Measurements from ENCODE around the gene TAS1R1.
A peak's percentile ranks its signal among the peaks of the same experiment; 100 is the strongest.
"Not testable (repeated sequence)": the region's sequence is repeated elsewhere in the genome, so short reads cannot be mapped to it uniquely, and the experiment has no call there.

The TAS1R1 gene

DNA sequence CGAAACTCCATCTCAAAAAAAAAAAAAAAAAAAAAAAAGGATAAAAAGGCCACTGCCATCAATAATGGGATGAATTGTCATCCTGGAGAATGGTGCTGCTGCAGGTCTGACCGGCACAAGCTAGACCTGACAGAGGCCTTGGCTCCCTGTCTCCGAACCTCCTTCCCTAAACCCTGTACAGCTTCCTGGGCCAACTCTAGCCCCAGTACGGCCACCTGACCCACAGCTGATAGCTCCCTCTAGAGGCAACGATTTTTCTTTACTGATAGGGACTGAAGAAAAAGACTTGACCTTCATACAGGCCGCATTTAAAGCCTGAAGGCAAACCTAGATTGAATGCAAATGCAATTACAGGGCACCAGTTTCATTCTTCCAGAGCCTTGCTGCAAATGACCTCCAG is 31.5 kb upstream of the TAS1R1 start:
- no peak for DNase-seq

DNA sequence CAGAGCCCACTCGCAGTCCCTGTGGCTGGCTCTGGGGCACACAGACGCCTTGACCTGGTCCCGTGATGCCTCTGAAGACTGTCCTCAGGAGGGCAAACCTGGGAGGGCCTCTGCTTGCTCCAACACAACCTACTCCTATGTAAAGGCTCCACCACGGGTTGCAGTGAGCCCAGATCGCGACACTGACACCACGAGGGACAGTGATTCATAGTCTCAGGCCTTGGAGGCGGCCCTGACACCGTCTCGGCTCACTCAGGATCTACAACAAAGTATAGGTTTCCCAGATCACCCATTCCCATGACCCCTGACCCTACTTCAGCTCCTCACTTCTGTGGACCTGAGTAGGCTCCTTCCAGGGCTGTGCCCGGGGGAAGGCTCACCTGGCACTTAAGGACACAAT is 28.8 kb upstream of the TAS1R1 start:
- DNase-seq, result no peak

DNA sequence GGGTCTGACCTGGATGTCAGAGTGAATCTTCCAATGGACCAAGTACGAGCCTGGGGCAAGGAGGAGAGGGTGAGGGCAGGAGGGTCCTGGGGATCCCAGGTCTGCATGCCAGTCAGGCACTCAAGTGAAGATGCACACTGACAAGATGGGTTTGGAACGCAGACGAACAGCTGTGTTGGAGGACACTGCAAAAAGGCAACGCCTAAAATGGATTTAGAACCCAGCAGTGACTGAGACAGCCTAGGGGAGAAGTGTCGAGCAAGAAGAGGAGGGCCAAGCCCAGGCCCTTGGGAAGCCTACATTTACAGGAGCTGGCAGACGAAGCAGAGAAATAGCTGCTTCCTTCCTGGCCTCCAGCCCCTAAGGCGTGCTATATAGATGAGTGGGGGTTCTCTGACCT is 26.6 kb upstream of the TAS1R1 start:
- DNase-seq, result no peak

DNA sequence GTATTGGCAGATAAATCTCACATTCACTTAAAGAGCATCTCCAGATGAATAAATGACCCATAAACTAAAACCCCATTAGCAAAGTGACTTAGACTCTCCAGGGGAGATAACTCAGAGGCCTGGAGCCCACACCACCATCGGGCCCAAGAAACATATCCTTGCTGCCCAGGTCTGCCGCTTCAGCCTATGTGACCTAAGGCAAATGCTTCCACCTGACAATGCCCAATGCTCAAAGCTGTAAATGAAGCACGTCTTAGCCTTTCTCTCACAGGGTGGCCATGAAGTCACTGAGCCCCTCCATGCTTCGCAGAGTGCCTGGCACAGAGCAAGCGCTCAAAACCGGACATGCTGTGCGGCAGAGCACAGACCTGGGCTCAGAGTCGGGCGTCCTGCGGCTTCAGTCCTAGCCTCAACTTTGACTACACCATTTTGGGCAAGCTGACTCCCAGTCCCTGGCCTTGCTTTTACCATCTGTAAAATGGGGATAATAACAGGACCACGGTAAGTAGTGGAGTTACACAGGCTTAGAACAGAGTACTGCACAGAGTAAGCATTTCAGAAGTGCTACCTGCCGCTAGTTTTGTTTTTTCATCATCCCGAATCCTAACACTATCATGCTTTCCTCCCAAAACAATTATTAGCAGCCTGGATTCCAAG is 24.5 kb upstream of the TAS1R1 start:
- DNase-seq, result no peak

DNA sequence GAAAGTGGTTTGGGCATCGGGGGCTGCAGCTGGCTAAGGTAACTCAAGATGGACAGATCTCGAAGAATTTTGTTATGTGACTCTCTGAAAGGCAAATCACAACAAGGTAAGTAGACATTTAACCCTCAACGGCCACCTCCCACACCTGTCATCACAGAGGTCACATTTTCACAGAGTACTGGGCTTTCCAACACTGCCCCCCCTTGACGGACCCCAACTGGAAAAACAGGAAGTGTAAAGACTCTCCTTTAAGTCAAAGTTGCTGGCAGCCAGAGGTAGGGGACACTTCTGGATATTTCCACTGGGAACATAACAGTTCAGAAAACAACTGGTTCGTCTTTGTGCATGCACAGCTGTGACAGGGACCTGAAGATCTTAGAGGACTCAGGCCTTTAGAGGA is 23.1 kb upstream of the TAS1R1 start:
- DNase-seq, result no peak

DNA sequence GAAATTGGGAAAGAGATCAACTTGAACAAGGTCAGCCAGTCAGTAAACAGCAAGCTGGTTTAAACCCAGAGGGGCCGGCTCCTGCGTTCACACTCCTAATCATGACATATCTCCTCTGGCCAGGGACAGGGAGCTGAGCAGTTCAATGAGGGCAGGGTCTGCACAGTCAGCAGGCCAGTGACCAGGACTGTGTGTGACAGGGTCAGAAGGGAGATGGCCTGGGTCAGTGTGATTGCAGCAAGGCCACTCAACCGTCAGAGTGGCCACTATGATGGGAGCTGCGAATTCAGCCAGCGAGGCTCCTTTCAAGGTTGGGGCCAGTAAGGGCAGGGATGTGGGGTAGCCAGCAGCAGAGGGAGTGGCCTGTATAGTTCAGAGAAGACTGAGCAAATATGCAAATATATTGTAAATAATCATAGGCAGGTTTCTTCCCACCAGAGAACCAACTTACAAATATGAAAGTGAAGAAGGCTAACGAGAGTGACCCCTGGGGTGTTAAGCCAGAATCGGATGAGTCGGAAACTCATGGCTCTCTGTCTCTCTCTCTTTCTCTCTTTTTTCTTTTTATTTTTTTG is 20.8 kb upstream of the TAS1R1 start:
- no peak for DNase-seq

DNA sequence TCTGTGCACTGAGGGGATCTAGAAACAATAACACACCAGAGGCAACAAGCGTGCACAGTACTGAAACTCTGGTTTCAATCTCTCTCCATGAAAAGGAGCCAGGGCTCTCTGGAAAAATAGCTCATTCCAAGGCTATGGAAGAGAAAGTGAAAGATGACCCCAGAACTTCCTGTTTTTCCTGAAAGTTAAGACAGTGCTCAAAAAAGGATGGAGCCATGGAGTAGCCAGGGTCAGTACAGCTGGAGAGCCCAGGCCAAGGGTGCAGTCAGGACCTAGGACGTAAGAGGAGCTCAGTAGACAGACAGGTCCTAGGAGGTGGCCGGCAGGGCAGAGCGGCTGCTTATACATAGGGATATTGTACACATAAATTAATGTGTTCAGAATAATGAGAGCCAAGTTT is 19.9 kb upstream of the TAS1R1 start:
- DNase-seq, result no peak

DNA sequence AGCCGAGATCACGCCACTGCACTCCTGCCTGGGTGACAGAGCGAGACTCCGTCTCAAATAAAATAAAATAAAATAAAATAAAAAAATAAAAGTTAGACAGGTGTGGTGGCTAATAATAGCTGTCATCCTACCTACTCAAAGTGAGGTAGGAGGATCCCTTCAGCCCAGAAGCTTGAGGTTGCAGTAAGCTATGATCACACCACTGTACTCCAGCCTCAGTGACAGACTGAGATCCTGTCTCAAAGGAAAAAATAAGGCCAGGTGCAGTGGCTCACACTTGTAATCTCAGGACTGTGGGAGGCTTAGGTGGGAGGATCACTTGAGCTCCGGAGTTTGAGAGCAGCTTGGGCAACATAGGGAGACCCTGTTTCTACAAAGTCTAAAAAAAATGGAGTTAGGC is 18.8 kb upstream of the TAS1R1 start:
- no peak for DNase-seq

DNA sequence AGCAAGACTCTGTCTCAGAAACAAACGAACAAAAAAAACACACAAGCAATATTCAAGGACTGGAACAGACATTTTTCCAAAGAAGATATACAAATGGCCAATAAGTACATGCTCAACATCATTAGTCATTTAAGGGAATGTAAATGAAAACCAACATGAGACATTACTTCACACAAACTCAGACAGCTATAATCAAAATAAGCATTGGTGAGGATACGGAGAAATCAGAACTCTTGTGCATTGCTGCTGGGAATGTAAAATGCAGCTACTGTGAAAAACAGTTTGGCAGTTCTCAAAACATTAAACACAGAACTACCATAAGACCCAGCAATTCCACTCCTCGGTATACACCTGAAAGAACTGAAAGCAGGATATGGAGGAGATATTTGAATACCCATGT is 16.2 kb upstream of the TAS1R1 start:
- no peak for DNase-seq

DNA sequence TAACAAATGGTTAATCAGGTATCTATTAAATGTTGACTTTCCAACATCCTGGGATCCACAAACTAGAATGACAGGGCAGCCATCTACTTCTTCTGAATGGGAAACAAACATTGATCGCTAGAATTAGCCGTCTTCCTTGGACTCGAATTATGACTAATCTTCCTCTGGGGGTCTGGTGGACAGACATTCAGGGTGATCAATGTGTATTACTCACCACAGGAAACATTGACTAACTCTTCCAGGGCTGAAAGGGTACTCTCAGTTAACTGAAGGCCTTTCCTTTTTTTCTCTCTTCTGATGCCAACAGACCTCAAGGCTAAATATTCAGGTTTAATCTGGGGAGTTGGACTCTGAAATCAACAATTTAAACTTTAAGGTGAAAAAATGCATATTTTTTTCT is 10.3 kb upstream of the TAS1R1 start:
- no peak for DNase-seq

DNA sequence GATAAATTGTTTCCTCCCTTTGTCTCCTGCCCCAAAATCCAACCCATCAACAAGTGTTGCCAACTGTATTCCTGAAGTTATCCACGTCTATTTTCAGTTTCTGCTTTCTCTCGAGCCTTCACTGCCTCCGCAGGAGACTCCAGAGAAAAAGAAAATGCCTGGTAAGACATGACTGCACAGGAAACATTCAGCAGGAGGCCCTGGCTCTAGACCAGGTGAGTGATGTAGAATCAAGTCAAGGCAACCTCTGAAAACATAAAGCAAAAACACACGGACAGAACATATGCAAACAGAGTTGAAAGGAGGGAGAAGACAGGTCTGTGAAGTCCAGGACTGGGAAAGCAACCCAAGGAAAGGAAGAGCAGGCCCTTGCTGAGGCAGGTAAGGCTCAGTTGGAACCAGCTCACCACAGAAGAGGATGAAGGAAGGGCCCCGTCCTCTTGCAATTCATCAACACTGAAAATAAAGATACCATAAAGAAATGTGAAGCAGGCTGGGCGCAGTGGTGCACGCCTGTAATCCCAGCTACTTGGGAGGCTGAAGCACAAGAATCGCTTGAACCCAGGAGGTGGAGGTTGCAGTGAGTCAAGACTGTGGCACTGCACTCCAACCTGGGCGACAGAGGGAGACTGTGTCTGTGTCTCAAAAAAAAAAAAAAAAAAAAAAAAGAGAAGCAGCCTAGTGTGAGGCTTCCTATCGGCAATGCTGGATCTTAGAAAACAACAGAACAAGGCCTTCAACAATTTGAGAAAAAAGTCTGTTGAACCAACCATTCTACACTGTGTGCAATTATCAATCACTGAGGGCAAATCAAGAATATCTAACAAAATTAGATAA is 9.6 kb upstream of the TAS1R1 start:
- DNase-seq, result no peak

DNA sequence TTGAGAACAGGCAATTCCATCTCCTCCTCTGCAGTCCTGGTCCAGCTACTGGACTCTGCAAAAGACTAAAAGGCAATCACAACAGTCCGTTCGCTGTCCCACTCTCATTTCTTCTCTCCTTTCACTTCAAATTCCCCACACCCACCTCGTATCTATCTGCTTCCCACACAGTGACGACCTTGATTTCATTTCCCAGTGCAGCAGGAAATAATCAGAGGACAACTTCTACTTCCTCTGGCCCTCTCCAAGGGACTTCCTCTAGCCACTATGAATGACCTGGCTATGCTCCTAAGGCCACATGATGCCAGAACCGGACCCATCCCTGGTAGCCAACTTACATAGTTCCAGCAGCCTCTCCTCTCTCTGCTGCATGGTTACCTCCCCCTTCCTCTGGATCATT is 8.8 kb upstream of the TAS1R1 start:
- no peak for DNase-seq

DNA sequence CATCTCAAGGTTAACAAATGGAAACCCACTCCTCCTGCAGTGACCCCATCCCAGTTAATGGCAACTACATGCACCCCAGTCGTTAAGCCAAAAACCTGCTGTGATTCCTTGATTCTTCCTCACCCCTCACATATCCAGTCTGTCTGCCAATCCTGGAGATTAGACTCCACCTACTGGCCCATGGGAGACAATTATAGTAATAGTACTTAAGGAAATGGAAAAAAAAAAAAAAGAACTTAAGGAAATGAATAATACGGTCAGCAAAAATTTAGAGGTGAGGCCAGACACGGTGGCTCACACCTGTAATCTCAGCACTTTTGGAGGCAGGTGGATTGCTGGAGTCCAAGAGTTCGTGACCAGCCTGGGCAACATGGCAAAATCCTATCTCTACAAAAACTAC is 7.8 kb upstream of the TAS1R1 start:
- DNase-seq, result no peak

DNA sequence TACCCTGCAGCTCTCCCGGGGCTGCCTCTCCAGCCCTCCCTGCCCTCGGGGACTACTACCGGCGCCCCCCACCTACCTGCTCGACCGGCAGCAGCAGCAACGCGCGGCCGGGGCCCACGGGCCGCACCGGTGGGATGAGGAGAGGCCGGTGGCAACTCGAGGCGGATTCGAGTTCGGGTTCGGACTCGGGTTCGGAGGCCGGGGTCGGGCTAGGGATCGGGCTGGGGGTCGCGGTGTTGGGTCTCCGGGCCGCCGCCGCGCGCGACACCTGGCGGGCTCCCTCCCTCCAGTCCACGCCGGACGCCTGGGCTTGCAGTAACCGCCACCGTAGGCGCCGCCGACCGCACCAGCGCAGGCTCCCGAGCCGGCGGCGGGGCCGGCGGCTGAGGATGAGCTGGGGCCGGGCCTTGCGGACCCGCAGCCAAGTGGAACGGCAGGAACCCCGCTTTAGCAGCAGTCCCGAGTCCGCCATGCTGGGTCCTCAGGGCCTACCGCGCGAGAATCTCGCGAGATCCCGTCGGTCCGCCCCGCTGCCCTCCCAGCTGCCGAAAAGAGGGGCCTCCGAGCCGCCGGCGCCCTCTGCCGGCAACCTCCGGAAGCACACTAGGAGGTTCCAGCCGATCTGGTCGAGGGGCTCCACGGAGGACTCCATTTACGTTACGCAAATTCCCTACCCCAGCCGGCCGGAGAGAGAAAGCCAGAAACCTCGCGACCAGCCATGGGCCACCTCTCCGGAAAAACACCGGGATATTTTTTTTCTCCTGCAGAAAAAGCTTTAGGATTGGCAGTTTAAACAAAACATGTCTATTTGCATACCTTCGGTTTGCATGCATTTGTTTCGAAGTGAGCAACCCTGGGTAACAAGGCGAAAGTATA is 838 bp upstream of the TAS1R1 start, which contains the start of gene NOL9:
NOL9 (minus strand) TSS at position 483 of the 876 bp plus-strand sequence; CDS start at position 472, 11 bp downstream.
- peak; percentile 95 for DNase-seq

DNA sequence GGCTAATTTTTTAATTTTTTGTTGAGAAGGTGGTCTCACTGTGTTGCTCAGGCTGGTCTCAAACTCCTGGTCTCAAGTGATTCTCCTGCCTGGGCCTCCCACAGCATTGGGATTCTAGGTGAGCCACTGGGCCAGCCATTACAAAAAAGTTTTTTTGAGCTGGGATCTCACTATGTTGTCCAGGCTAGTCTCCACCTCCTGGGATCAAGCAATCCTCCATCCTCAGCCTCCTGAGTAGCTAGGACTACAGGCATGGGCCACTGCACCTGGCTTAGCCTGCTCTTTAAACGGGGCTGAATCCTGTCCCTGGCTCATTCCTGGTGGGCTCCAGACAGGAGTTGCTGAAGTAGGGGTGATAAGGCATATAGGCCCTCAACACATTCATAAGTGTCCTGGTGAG is 2.5 kb downstream of the TAS1R1 start:
- no peak for DNase-seq

DNA sequence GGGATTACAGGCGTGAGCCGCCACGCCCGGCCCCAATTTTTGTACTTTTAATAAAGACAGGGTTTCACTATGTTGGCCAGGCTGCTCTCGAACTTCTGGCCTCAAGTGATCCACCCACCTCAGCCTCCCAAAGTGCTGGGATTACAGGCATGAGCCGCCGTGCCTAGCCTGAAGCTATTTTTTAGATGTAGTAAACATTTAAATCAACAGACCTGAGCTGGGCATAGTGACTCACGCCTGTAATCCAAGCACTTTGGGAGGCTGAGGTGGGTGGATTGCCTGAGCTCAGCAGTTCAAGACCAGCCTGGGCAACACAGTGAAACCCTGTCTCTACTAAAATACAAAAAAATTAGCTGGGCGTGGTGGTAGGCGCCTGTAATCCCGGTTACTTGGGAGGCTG is 4.1 kb downstream of the TAS1R1 start:
- DNase-seq, result not testable (repeated sequence)

DNA sequence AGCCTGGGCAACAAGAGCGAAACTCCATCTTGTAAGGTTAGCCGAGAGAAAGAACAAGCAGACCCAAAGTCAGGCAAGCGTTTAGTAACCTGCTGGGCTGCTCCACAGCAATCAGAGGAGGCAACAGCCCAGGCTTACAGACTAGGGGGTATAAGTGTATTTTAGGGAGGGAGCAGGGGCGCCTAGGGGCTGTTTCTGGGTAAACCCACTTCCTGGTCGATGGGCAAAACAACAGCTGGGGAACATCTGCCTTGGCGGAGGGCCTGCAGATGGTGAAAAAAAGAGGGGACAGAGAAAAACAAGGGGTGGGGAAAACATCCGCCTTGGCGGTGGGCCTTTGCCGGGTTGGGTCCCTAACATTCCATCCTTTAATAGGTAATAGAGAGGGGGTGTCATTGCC is 5.2 kb downstream of the TAS1R1 start:
- no peak for DNase-seq

DNA sequence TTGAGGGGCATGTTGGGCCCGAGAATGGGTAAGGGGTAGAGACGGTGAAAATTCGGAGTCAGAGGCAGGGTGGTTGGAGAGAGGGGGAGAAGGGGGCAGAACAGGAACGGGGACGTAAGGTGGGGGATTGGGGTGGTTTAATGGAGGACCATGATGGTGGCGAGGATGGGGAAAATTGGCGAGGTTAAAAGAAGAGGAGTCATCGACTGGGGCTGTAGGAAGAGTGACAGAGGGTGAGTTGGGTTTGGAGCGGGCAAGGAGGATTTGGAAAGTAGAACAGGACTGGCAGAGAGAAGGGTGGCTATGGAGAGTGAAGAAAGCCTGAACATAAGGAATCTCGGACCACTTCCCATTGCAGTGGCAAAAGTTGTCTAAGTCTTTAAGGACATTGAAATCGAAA is 13.9 kb downstream of the TAS1R1 start:
- no peak for DNase-seq

DNA sequence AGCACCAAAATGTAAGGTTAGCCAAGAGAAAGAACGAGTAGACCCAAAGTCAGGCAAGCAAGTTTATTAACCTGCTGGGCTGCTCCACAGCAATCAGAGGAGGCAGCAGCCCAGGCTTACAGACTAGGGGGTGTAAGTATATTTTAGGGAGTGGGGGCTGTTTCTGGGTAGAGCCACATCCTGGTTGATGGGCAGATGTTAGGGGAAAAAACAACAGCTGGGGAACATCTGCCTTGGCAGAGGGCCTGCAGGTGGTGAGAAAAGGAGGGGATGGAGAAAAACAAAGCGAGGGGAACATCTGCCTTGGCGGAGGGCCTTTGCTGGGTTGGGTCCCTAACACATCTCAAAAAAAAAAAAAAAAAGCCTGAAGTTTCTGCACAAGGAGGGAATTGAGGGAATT is 15.0 kb downstream of the TAS1R1 start:
- DNase-seq, result no peak

DNA sequence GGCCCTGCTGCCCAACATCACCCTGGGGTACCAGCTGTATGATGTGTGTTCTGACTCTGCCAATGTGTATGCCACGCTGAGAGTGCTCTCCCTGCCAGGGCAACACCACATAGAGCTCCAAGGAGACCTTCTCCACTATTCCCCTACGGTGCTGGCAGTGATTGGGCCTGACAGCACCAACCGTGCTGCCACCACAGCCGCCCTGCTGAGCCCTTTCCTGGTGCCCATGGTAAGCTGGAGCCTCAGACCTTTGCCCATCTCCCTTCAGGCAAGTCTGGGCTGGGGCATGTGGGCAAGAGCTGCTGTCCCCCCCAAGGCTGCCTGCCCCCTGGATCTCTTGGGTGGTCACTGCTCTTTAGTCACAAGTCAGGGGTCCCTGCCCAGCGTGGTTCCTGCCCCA is 15.9 kb downstream of the TAS1R1 start:
- DNase-seq, result no peak

DNA sequence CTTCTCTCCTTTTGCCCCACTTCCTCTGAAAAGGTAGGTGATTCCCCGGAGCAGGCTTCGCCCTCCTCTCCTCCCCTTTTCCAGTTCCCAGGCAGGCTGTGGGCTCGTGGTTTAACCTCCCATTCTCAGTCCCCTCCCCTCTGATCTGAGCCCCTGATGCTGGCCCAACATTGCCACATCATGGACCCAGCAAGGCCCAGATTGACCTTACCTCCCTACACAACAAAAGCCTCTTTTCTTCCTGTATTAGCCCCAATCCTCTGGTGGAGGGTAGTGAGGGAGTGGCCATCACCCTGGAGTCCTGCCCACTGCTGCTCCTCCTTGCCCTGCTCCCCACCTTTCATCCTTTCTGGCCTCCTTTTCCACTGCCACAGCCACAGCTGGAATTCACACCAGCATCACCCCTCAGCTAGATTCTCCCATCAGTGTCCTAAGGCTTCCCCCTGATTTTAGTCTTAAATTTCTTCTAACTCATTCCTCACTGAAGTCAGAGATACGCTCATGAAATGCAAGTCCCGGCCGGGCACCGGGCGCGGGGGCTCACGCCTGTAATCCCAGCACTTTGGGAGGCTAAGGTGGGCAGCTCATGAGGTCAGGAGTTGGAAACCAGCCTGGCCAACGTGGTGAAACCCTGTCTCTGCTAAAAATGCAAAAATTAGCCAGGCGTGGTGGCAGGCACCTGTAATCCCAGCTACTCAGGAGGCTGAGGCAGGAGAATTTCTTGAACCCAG is 17.7 kb downstream of the TAS1R1 start:
- DNase-seq, result no peak

DNA sequence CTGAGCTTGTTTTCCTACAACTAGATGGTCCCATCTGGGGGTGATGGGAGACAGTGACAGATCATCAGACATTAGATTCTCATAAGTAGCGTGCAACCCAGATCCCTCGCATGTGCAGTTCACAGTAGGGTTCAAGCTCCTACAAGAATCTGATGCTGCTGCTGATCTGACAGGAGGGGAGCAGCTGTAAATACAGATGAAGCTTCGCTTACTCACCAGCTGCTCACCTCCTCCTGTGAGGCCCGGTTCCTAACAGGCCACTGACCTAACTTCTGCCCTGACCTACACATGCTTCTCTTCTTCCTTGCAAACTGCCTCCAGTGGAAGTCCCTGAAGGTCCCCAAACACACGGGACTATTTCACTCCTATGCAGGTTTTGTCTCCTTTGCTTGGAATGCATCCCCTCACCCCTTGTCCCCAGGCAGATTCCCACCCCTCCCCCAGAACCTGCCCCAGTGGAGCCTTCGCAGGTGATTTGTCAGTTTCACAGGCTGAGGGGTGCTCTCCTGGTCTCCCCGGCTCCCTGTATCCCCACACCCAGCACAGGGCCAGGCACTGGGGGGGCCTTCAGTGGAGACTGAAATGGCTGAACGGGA is 19.0 kb downstream of the TAS1R1 start:
- DNase-seq, result no peak
